Retinal pigment epithelial cell (primary cell): ENCODE data around the gene PAXX.

ENCODE experiments used
- DNase-seq: peaks from one replicate; pipeline ENCODE4 v3.0.0-alpha.2; 2010; ENCODE audit warnings: low read depth
- H3K4me3 ChIP-seq: 2 replicates; pipeline ENCODE4 v1.5.1; 2011; ENCODE audit warnings: mild to moderate bottlenecking, low read length, control low read depth, moderate library complexity
- CTCF ChIP-seq: conservative IDR thresholded peaks from 2 replicates; pipeline ENCODE4 v1.5.1; 2011; ENCODE audit warnings: low read depth, low read length, control low read depth, inconsistent platforms

The PAXX gene

GRCh38 chr9:136994180-136994887 lies 2.1 kb downstream of the PAXX start:
- H3K4me3 ChIP-seq: no peak overlapping the region
- TF ChIP-seq CTCF: no peak
- no peak for DNase-seq

- no peak overlapping the region for H3K4me3 ChIP-seq
- TF ChIP-seq CTCF: no peak
- no peak for DNase-seq
These were observed 2.6 kb downstream of the PAXX start for GRCh38 chr9:136994888-136995230.

GRCh38 chr9:136995362-136995761 lies 3.1 kb downstream of the PAXX start:
- no peak for DNase-seq
- no peak for TF ChIP-seq CTCF
- H3K4me3 ChIP-seq: no peak overlapping the region

GRCh38 chr9:136995772-136996311 lies 3.6 kb downstream of the PAXX start:
- DNase-seq: no peak
- H3K4me3 ChIP-seq: peak overlapping the region; percentile 26
- no peak for TF ChIP-seq CTCF

GRCh38 chr9:136996361-136997292 lies 4.4 kb downstream of the PAXX start, which contains the start of gene CLIC3:
Gene CLIC3 (minus strand): TSS chr9:136996568. CDS start chr9:136996543, 25 bp downstream.
- H3K4me3 ChIP-seq: peak within 1 kb of the TSS; percentile 26
- no peak for DNase-seq
- no peak for TF ChIP-seq CTCF

- TF ChIP-seq CTCF: no peak
- DNase-seq: no peak
- H3K4me3 ChIP-seq: no peak overlapping the region
These were observed 5.1 kb downstream of the PAXX start for GRCh38 chr9:136997371-136997770.
